22Rv1 (cell line): ENCODE results near the gene UACA.

Experiments
- CTCF ChIP-seq: fragments of 450-650 bp; IDR thresholded peaks from 2 replicates; pipeline ENCODE4 v1.5.1; 2017; ENCODE audit warnings: mild to moderate bottlenecking
- ZFX ChIP-seq: fragments of 450-650 bp; IDR thresholded peaks from 2 replicates; pipeline ENCODE4 v1.6.1; 2017; ENCODE audit warnings: antibody characterized with exemption, borderline replicate concordance

GRCh38 chr15:70672081-70672480, 91.3 kb downstream of the UACA start:
- no peak for TF ChIP-seq CTCF
- no peak for TF ChIP-seq ZFX
